ENCODE data around the gene EPHA10. TPM values are rescaled to one million over a fixed set of nuclear protein-coding genes. Genes with fewer than 3 reads are reported as not detected.

EPHA10 gene
- total RNA-seq (under 1 TPM in 1 of 2 donors, not detected in 1; 0.12 TPM), polyA plus RNA-seq (under 1 TPM; 0.05 to 0.25 TPM)
- long read RNA-seq, donor 1 = 0 reads
- long read RNA-seq, donor 2 = 0 reads

- Histone ChIP-seq H3K4me1 (ENCODE audit: control insufficient read depth in 1 of 2, insufficient read depth in 2 of 2, low read length in 2 of 2) (no peaks in the 10 kb centered on the region), H3K36me3 (ENCODE audit: control insufficient read depth in 1 of 2, insufficient read depth in 2 of 2, low read length in 1 of 2) (no peaks in the 10 kb centered on the region), H3K4me3 (ENCODE audit: low read length in 2 of 2) (no peak within 1 kb of the TSS), H3K9me3 (ENCODE audit: control insufficient read depth, low read length) (peaks cover 8% of the 10 kb centered on the region), H3K27me3 (ENCODE audit: control insufficient read depth in 1 of 2, insufficient read depth in 2 of 2, low read length in 1 of 2) (peaks cover 0 to 2% of the 10 kb centered on the region in 2 donors), H3K27ac (ENCODE audit: low read depth in 1 of 2, low read length in 2 of 2) (no peak within 1 kb of the TSS)
- 2% methylated on average over 33 of the region's 33 CpGs for WGBS, 2 donors
- no peak for ATAC-seq (ENCODE audit: low FRiP score)
- no peak for DNase-seq
- intact Hi-C loops (cut with DNase I) = no loop called here
Observed at GRCh38 chr1:37764888-37765441, at the start of gene EPHA10. Gene EPHA10 (minus strand): TSS chr1:37765120. CDS start chr1:37765066, 54 bp downstream.

- no peak overlapping the region for H3K27ac ChIP-seq (ENCODE audit: low read depth in 1 of 2, low read length in 2 of 2)
- no peaks in the 10 kb centered on the region for H3K27me3 ChIP-seq (ENCODE audit: control insufficient read depth in 1 of 2, insufficient read depth in 2 of 2, low read length in 1 of 2)
- no peaks in the 10 kb centered on the region for H3K9me3 ChIP-seq (ENCODE audit: control insufficient read depth, low read length)
- no peaks in the 10 kb centered on the region for H3K4me1 ChIP-seq (ENCODE audit: control insufficient read depth in 1 of 2, insufficient read depth in 2 of 2, low read length in 2 of 2)
- H3K36me3 ChIP-seq (ENCODE audit: control insufficient read depth in 1 of 2, insufficient read depth in 2 of 2, low read length in 1 of 2) = peaks cover 0 to 7% of the 10 kb centered on the region in 2 donors
- DNase-seq = no peak
- H3K4me3 ChIP-seq (ENCODE audit: low read length in 2 of 2) = no peak overlapping the region
- peak; percentile 64 for ATAC-seq (ENCODE audit: low FRiP score)
- 89 to 92% methylated on average over 7 of the region's 7 CpGs for WGBS, 2 donors
- intact Hi-C loops (cut with DNase I) = loop anchor here in 1 of 2 donors (5.0 kb wide), 1 partner anchor 43 kb away; the partner anchor contains the start of gene MTF1
Observed at GRCh38 chr1:37814252-37814651, 49.3 kb upstream of the EPHA10 start.

GRCh38 chr1:37813529-37814145 lies 48.7 kb upstream of the EPHA10 start:
- intact Hi-C loops (cut with DNase I) = loop anchor here in 1 of 2 donors (5.0 kb wide), 1 partner anchor 44 kb away; the partner anchor contains the start of gene MTF1
- no peak for ATAC-seq (ENCODE audit: low FRiP score)

GRCh38 chr1:37811027-37811655 lies 46.2 kb upstream of the EPHA10 start:
- intact Hi-C loops (cut with DNase I) = loop anchor here in 1 of 2 donors (5.0 kb wide), 1 partner anchor 46 kb away; the partner anchor contains the start of gene MTF1
- Histone ChIP-seq H3K36me3 (ENCODE audit: control insufficient read depth in 1 of 2, insufficient read depth in 2 of 2, low read length in 1 of 2) (peaks cover 0 to 6% of the 10 kb centered on the region in 2 donors), H3K27me3 (ENCODE audit: control insufficient read depth in 1 of 2, insufficient read depth in 2 of 2, low read length in 1 of 2) (no peaks in the 10 kb centered on the region), H3K9me3 (ENCODE audit: control insufficient read depth, low read length) (no peaks in the 10 kb centered on the region), H3K27ac (ENCODE audit: low read depth in 1 of 2, low read length in 2 of 2) (no peak overlapping the region), H3K4me1 (ENCODE audit: control insufficient read depth in 1 of 2, insufficient read depth in 2 of 2, low read length in 2 of 2) (no peaks in the 10 kb centered on the region), H3K4me3 (ENCODE audit: low read length in 2 of 2) (no peak overlapping the region)
- DNase-seq (peak; percentile 74 to 83), ATAC-seq (ENCODE audit: low FRiP score) (no peak)
- 50 to 54% methylated on average over 7 of the region's 7 CpGs for WGBS, 2 donors

More at GRCh38 chr1:37813529-37814145, 48.7 kb upstream of the EPHA10 start:
- no peaks in the 10 kb centered on the region for H3K9me3 ChIP-seq (ENCODE audit: control insufficient read depth, low read length)
- H3K4me3 ChIP-seq (ENCODE audit: low read length in 2 of 2) = no peak overlapping the region
- DNase-seq = no peak
- H3K4me1 ChIP-seq (ENCODE audit: control insufficient read depth in 1 of 2, insufficient read depth in 2 of 2, low read length in 2 of 2) = no peaks in the 10 kb centered on the region
- peaks cover 0 to 7% of the 10 kb centered on the region in 2 donors for H3K36me3 ChIP-seq (ENCODE audit: control insufficient read depth in 1 of 2, insufficient read depth in 2 of 2, low read length in 1 of 2)
- no peaks in the 10 kb centered on the region for H3K27me3 ChIP-seq (ENCODE audit: control insufficient read depth in 1 of 2, insufficient read depth in 2 of 2, low read length in 1 of 2)
- no peak overlapping the region for H3K27ac ChIP-seq (ENCODE audit: low read depth in 1 of 2, low read length in 2 of 2)
- 69 to 75% methylated on average over 2 of the region's 2 CpGs for WGBS, 2 donors

GRCh38 chr1:37809942-37810341 lies 45.0 kb upstream of the EPHA10 start:
- no peak overlapping the region for H3K27ac ChIP-seq (ENCODE audit: low read depth in 1 of 2, low read length in 2 of 2)
- intact Hi-C loops (cut with DNase I) = loop anchor here (2.0 to 10.0 kb wide), 5 partner anchors 47 to 1345 kb away; partner anchors contain the start of genes MTF1 (in 2 of the 2), CDCA8 (in 1 of the 2) and MRPS15 (in 1 of the 2)
- no peaks in the 10 kb centered on the region for H3K27me3 ChIP-seq (ENCODE audit: control insufficient read depth in 1 of 2, insufficient read depth in 2 of 2, low read length in 1 of 2)
- ATAC-seq (ENCODE audit: low FRiP score) = no peak
- H3K4me3 ChIP-seq (ENCODE audit: low read length in 2 of 2) = no peak overlapping the region
- H3K4me1 ChIP-seq (ENCODE audit: control insufficient read depth in 1 of 2, insufficient read depth in 2 of 2, low read length in 2 of 2) = no peaks in the 10 kb centered on the region
- 41 to 46% methylated on average over 2 of the region's 2 CpGs for WGBS, 2 donors
- H3K36me3 ChIP-seq (ENCODE audit: control insufficient read depth in 1 of 2, insufficient read depth in 2 of 2, low read length in 1 of 2) = peaks cover 2 to 7% of the 10 kb centered on the region in 2 donors
- DNase-seq = no peak
- no peaks in the 10 kb centered on the region for H3K9me3 ChIP-seq (ENCODE audit: control insufficient read depth, low read length)

GRCh38 chr1:37808369-37809319 lies 43.7 kb upstream of the EPHA10 start:
- DNase-seq = peak; percentile 82 to 92
- no peaks in the 10 kb centered on the region for H3K9me3 ChIP-seq (ENCODE audit: control insufficient read depth, low read length)
- H3K27ac ChIP-seq (ENCODE audit: low read depth in 1 of 2, low read length in 2 of 2) = peak overlapping the region; percentile 24 to 83
- H3K4me3 ChIP-seq (ENCODE audit: low read length in 2 of 2) = peak overlapping the region; percentile 90 to 97
- H3K4me1 ChIP-seq (ENCODE audit: control insufficient read depth in 1 of 2, insufficient read depth in 2 of 2, low read length in 2 of 2) = no peaks in the 10 kb centered on the region
- intact Hi-C loops (cut with DNase I) = loop anchor here (2.0 to 10.0 kb wide), 4 partner anchors 50 to 1344 kb away; partner anchors contain the start of genes CDCA8 (in 1 of the 2), MRPS15 (in 1 of the 2) and MTF1 (in 1 of the 2)
- ATAC-seq (ENCODE audit: low FRiP score) = peak; percentile 89
- H3K27me3 ChIP-seq (ENCODE audit: control insufficient read depth in 1 of 2, insufficient read depth in 2 of 2, low read length in 1 of 2) = no peaks in the 10 kb centered on the region
- H3K36me3 ChIP-seq (ENCODE audit: control insufficient read depth in 1 of 2, insufficient read depth in 2 of 2, low read length in 1 of 2) = peaks cover 2 to 10% of the 10 kb centered on the region in 2 donors
- 1 to 2% methylated on average over 34 to 54 of the region's 54 CpGs for WGBS, 2 donors

GRCh38 chr1:37807555-37808368 lies 42.8 kb upstream of the EPHA10 start, which contains the start of the genes C1orf122 and YRDC:
Gene C1orf122 (plus strand): TSS chr1:37807790. CDS start chr1:37808405, 615 bp downstream.
Gene YRDC (minus strand): TSS chr1:37808208. CDS start chr1:37808180, 28 bp downstream.
- intact Hi-C loops (cut with DNase I) = loop anchor here (2.0 to 10.0 kb wide), 4 partner anchors 51 to 1343 kb away; partner anchors contain the start of genes CDCA8 (in 1 of the 2), MRPS15 (in 1 of the 2) and MTF1 (in 1 of the 2)
- Histone ChIP-seq H3K27ac (ENCODE audit: low read depth in 1 of 2, low read length in 2 of 2) (peak within 1 kb of the TSS; percentile 24 to 83), H3K4me3 (ENCODE audit: low read length in 2 of 2) (peak within 1 kb of the TSS; percentile 90 to 97), H3K27me3 (ENCODE audit: control insufficient read depth in 1 of 2, insufficient read depth in 2 of 2, low read length in 1 of 2) (no peaks in the 10 kb centered on the region), H3K36me3 (ENCODE audit: control insufficient read depth in 1 of 2, insufficient read depth in 2 of 2, low read length in 1 of 2) (peaks cover 2 to 7% of the 10 kb centered on the region in 2 donors), H3K9me3 (ENCODE audit: control insufficient read depth, low read length) (no peaks in the 10 kb centered on the region), H3K4me1 (ENCODE audit: control insufficient read depth in 1 of 2, insufficient read depth in 2 of 2, low read length in 2 of 2) (no peaks in the 10 kb centered on the region)
- 0% methylated on average over 85 to 95 of the region's 95 CpGs for WGBS, 2 donors
- DNase-seq = peak; percentile 97 to 99
- ATAC-seq (ENCODE audit: low FRiP score) = peak; percentile 96

Measured in aorta (tissue), 5 donors.